Fibroblast of mammary gland (primary cell): ENCODE data around the gene XYLT2.
"Not testable (repeated sequence)": the region's sequence is repeated elsewhere in the genome, so short reads cannot be mapped to it uniquely, and the experiment has no call there.

Experiments used
- DNase-seq: peaks from one replicate; pipeline ENCODE4 v3.0.0-alpha.2; 2010; ENCODE audit warnings: low read depth
- H3K4me3 ChIP-seq: 2 replicates; pipeline ENCODE4 v1.5.1; 2011; ENCODE audit warnings: low read depth, mild to moderate bottlenecking, low read length, moderate library complexity; ENCODE audit not compliant: control insufficient read depth
- CTCF ChIP-seq: conservative IDR thresholded peaks from 2 replicates; pipeline ENCODE4 v1.5.1; 2011; ENCODE audit warnings: low read depth, low read length, inconsistent platforms; ENCODE audit not compliant: control insufficient read depth, insufficient read depth

The XYLT2 gene

GRCh38 chr17:50311483-50311882, 34.4 kb upstream of the XYLT2 start:
- H3K4me3 ChIP-seq: no peak overlapping the region

GRCh38 chr17:50312308-50312707, 33.6 kb upstream of the XYLT2 start:
- DNase-seq: no peak
- H3K4me3 ChIP-seq: no peak overlapping the region
- no peak for TF ChIP-seq CTCF

More at GRCh38 chr17:50311483-50311882, 34.4 kb upstream of the XYLT2 start:
- no peak for DNase-seq
- TF ChIP-seq CTCF: no peak

GRCh38 chr17:50314456-50315011, 31.4 kb upstream of the XYLT2 start:
- no peak for DNase-seq
- no peak overlapping the region for H3K4me3 ChIP-seq
- TF ChIP-seq CTCF: no peak

GRCh38 chr17:50316016-50316587, 29.8 kb upstream of the XYLT2 start:
- H3K4me3 ChIP-seq: no peak overlapping the region
- no peak for TF ChIP-seq CTCF
- no peak for DNase-seq

- not testable (repeated sequence) for DNase-seq, H3K4me3 ChIP-seq
These were observed 29.3 kb upstream of the XYLT2 start for GRCh38 chr17:50316660-50317059.

GRCh38 chr17:50317121-50317520, 28.8 kb upstream of the XYLT2 start:
- no peak overlapping the region for H3K4me3 ChIP-seq
- no peak for TF ChIP-seq CTCF
- DNase-seq: no peak

- DNase-seq: no peak
- no peak for TF ChIP-seq CTCF
- H3K4me3 ChIP-seq: no peak overlapping the region
These were observed 27.2 kb upstream of the XYLT2 start for GRCh38 chr17:50318501-50319285.
